Fibroblast of the conjunctiva (primary cell): Measurements from ENCODE around the gene SLC44A3.

Experiments used
- DNase-seq: peaks from one replicate; pipeline ENCODE4 v3.0.0-alpha.2; 2010; ENCODE audit warnings: low read depth

Gene SLC44A3

DNA sequence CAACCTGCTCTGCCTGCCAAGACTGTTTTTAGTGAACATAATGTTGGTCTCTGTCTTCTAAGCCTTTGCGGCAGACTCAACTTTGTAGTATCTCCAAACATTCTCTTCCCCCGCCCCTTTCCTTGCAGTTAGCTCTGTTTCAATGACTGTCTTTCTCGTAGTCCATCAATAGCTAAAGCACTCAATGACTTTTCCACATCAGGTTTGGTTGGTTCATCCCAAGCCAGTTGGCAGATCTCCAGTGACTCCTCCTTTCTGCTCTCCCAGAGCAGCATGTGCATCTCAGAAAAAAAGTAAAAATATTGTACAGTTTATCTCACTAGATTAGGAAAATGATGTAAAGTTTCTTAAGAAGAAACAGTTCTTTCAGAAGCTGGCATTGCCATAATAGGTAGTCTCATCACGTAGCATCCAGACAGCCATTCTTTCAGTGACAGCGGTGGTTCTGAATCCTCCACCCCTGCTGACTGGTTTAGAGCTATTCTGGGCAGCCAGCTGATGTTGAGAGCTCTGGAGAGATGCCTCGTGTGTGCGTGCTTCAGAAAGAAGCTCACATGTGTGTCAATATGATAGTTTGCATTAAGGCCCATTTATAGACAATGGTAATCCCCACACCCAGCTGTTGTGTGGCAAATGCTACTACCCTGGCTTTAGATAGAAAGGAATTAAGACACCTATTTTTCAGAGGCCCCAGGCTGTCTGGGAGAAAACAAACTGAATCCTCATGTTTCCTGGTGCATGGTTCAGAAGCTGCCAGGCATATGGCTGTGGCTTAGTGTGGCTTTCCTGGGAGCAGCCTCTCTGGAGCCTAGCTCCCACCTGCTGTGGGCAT is 53.6 kb downstream of the SLC44A3 start:
- peak; percentile 13 for DNase-seq

- DNase-seq, result no peak
Measured at GRCh38 chr1:94874423-94874822, 54.3 kb downstream of the SLC44A3 start.

GRCh38 chr1:94875794-94876193 is 55.6 kb downstream of the SLC44A3 start:
- no peak for DNase-seq

DNA sequence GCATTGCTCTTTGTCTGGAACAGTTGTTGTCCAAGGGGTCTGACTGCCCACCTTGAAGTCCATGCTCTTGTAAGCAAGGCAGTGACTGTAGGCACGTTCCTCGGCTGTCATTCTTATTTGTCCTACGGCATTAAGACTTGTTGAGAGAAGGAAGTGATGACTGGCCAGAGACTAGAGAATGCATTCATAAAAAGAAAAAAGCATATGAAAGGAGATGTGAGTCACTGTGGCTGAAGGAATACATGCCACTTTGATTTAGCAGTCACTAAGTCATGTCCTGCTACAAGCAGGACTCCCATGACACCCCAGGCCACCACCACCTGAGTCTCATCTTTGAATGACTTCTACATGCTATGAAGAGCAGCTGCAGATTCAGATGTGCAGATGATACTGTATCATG is 56.2 kb downstream of the SLC44A3 start:
- DNase-seq, result no peak

- no peak for DNase-seq
Measured at GRCh38 chr1:94878329-94878728, 58.2 kb downstream of the SLC44A3 start.

- DNase-seq, result peak; percentile 51
Measured at GRCh38 chr1:94883691-94884090, 63.5 kb downstream of the SLC44A3 start.

GRCh38 chr1:94884106-94884505 is 63.9 kb downstream of the SLC44A3 start:
- DNase-seq, result peak; percentile 84

DNA sequence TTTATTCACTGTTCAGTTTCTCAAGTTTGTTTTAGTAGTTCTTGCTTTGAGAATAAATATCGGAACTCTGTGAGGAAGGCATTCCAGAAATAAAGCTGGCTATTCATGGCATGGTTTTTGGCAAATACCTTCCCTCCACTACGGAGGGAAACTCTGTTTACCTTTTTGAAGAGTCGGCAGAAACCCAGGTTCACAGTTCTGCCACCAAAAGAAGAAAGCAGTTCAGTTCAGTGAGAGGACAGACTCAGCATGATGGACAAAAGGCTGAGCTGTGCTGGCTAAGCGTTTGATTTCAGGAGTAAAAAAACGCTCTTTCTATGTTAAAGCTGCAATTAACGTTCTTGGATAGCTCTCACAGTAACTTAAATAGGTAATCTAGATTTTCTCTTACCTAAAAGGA is 64.3 kb downstream of the SLC44A3 start:
- no peak for DNase-seq

- no peak for DNase-seq
Measured at GRCh38 chr1:94886361-94886760, 66.2 kb downstream of the SLC44A3 start.

GRCh38 chr1:94887106-94887505 is 66.9 kb downstream of the SLC44A3 start:
- DNase-seq, result no peak

- no peak for DNase-seq
Measured at GRCh38 chr1:94887603-94888171, 67.5 kb downstream of the SLC44A3 start.

DNA sequence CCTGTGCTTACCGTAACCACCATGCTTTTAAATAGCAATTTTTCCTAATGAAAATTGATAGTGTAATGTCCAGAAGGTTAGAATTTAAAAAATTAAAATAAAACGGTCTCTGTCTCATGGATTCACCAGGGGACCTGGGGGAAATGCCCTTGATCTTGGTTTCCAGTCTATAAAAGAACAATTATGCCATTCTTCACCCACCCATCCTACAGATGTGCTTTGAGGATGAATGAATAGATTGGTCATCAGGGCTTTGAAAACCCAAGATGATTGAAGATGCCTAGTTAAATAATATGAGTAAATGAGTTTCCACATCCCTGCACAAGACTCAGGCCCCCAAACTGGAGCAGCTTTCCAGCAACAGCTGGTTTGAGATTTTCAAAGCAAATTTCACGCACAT is 68.0 kb downstream of the SLC44A3 start:
- DNase-seq, result no peak

DNA sequence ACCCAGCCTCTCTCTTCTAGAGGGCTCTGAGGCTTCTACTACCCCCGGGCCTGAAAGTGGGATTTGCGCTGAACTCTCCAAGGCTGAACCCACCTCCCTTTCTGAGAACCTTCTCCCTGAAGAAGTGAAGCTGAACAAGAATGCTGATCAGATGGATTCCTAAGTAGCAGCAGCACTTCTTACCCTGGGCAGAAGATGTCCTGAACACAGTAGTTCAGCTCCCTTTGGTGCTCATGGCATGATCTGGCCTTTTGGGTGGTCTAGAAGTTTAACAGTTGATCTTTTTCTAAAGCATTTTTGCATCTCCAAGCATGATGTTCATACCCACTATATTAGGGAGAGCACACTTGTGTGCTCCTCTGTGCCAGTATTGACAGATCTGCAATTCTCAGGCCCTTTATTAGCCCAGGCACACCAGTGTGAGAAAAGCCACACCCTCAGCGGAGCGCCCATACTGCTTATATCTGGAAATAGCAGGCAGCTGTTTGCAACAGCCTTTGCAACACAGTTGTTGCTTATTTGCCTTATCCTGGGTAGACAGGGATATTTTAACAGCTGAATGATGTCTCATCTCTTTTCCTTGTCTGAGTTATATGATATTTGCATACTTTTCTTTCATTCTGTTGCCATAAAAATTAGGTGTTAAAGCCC is 72.6 kb downstream of the SLC44A3 start:
- DNase-seq, result no peak

- no peak for DNase-seq
Measured at GRCh38 chr1:94894630-94895029, 74.5 kb downstream of the SLC44A3 start.

GRCh38 chr1:94895518-94895917 is 75.4 kb downstream of the SLC44A3 start:
- DNase-seq, result no peak

DNA sequence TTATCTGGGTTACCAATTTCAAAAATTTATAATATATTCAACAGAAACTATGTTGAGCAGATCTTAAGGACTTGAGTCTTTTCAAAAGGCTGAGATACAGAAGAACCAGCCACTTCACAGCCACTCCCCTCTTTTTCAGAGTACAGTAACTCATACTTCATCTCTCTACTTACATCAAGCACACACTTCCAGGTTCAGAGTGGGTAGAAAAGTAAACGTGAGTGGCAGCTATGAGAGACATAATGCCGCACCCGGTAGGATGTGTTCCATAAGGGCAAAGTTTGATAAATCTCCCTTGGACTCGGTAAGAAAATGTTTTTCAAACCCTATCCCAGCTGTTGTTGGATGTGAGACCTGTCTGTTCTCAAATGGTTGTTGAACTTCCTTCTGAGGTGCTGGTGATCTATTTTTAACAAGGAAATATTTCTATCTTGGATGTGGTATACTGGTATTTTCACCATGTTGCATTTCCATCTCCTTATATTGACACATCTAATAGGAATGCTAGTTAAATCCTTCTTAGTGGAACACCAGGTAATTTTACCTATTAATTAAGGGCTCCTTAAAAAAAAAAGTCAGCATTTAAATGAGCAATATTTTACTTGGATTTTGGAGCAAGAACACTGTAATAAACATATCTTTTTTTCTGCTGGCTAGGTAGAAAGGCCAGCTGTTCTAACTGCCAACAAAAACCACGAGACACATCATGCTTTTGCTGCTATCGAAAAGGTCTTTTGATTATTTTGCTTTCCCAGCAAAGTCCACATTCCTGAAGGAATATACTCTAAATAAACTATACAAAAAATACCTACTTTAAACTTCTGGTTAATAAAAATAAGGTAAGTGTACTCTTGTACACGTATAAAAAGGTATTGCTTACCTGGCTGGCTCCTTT is 78.6 kb downstream of the SLC44A3 start:
- no peak for DNase-seq

DNA sequence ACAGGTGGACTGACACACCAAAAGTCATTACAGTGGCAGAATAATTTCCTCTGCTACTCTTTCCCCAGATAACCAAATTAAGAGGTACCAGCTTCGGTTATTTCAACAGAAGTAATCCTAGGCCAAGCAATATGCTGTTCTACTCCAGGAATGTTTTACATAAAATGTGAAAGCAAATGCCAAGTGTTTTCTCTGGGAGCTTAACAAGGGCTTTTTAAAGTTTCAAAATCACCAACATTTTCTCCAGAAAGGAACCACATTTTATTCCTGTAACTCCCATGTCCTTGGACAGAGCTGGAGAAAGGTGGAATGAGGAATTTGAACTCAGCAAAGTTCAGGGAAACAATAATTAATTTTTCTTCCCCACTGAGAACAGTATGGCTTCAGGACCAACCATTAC is 79.6 kb downstream of the SLC44A3 start:
- no peak for DNase-seq

- DNase-seq, result no peak
Measured at GRCh38 chr1:94901841-94902240, 81.7 kb downstream of the SLC44A3 start.

DNA sequence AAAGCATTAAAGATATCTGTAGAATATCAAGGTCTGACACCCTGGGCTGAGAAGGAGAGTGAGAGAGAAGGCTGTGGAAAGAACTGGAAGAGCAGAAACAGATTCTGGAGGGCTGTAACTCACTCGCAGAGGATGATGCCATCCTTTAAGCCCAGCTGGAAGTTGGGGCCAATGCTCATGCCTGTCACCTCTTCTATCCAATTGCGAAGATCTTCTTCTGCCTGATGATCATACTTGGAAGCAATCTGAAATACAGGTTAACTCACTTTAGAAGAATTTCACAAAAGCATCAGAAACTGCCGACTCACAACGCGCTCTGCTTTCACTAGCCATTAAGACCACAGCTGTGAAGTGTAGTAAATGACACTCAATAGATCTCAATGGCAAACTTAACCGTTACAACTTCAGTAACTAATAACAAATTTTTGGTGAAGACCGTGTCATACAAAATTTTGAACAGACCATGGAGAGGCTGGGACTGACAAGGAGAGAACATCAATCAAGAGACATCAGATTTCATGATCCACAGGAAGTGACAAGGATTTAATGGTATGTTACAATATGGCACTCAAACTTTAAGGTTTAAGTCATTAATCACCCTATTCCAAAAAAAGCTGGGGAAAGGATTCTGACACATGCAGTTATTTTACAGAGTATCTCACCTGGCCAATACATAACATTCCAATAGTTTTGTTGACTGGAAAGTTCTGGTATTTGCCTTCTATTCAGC is 83.3 kb downstream of the SLC44A3 start:
- DNase-seq, result no peak

- no peak for DNase-seq
Measured at GRCh38 chr1:94905207-94905606, 85.0 kb downstream of the SLC44A3 start.

DNA sequence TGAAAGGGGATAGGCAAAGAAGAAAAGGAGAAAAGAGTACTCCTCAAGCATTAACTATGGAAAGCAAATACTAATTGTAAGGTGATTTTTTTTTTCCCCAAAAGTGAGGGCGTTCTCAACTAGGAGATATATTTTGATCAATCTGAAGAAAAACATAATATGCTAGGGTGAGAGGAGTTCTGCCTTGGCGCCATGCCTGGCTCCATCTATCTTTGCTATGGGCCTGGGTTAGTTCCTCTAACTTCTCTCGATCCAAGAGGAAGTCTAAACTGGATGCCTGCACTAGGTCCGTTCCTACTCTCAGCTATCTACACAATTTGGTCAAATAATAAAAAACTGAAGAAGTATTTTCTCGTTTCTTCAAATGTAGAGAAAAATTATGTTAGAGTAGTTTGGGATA is 86.2 kb downstream of the SLC44A3 start:
- DNase-seq, result no peak

GRCh38 chr1:94907136-94907535 is 87.0 kb downstream of the SLC44A3 start:
- no peak for DNase-seq
